ENCODE measurements around the gene TNFAIP3.
"Not testable (repeated sequence)": the region's sequence is repeated elsewhere in the genome, so short reads cannot be mapped to it uniquely, and the experiment has no call there.

The TNFAIP3 gene

DNA sequence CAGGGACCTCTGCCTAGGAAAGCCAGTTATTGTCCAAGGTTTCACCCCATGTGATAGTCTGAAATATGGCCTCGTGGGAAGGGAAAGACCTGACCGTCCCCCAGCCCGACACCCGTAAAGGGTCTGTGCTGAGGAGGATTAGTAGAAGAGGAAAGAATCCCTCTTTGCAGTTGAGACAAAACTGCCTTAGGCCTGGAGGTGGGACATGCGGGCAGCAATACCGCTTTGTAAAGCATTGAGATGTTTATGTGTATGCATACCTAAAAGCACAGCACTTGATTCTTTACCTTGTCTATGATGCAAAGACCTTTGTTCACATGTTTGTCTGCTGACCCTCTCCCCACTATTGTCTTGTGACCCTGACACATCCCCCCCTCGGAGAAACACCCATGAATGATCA is 22.3 kb upstream of the TNFAIP3 start:
- DNase-seq, ATAC-seq: not testable (repeated sequence)

DNA sequence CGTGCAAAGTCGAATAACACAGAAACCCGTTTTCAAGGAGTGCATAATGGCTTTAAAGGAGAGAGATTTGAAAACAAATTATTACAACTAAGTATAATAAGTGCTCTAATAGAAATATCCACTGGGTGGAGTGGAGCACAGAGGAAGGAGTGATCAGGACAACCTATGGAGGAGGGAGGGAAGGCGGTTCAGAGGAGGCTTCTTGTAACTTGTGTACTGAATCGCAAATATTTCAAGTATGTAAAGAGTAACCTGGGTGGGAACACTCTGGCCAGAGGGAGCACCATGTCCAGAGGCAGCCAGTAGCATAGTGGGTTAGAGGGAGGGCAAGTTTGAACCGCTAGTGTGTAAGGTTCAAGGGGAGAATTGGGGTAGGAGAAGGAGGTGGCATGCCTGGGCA is 21.6 kb upstream of the TNFAIP3 start:
- no peak for DNase-seq
- no peak for ATAC-seq

DNA sequence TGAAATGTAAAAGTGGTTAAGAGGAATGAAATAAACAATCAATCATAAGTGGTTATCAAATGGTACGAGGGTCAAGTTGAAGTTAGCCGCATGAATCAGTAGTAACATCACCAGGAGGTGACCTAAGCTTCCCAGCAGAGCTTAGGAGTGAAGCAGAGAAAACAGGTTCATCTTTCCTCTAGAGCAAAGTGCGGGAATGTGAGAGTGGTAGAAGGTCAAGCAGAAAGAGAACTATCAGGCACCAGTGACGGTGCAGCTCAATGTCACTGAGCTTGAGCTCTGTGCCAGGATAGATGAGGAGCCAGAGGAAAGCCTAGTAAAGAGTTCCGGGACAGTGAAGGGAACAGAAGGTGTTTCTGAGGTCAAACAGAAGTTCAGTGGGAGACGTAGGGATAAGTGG is 20.8 kb upstream of the TNFAIP3 start:
- DNase-seq (no peak), ATAC-seq (no peak)

DNA sequence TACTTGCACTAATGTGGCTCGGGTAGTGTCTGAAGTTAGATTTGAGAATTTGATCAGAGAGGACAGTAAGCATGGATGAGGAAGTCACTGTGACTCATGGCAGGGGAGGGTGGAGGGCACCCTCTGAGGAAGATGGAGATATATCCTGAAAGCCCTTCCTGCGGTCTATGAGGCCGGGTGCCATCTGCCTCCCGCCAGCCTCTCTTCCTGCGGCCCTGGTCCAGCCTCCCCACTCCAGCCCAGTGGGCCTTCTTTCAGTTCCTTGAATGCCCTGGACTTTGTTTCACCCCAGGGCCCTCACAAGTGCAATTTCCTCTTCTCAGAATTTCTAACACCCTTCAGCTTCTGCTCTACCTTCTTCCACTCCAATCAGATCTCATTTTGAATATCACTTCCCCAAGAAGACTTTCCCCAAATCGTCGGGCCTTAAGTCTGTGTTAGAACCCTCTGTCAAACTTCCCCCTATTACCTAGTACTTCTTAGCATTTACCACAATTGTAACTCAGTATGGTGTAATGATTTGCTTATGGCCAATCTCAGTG is 20.2 kb upstream of the TNFAIP3 start:
- ATAC-seq (peak; percentile 8), DNase-seq (peak; percentile 22)

DNA sequence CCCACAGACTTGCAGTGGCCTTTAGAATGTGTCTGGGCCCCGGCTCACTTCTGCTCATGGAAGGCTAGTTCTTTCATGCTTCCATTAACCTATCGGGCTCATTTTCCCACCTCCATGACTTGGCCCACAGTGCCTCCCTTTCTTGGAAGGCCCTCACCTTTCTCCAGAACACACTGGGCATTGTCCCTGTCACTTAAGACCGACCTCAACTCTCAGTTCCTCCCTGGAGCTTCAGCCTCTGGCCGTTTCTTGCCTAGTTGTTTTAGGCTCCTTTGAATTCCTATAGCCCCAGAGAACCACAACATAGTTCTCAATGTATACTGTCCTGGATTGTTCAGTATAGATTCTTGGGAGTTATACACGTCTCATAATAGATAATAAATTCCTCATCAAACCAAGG is 19.3 kb upstream of the TNFAIP3 start:
- ATAC-seq (no peak), DNase-seq (no peak)

DNA sequence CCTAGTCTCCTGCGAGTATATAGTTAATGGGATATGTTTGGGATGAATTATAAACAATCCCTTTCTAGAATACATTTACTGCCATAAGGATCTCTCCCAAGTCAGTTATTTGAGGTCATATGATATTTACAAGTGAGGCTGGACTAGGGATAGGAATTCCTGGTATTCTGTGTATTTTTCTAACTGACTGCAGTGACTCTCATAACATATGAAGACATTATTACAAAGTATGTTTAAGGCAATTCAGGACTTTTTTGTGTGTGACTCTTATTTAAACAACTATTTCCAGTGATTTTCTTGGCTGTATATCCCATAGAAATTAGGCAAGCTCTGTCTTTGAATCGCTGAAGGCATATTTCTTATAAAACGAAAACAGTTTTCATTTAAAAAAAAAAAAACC is 18.4 kb upstream of the TNFAIP3 start:
- DNase-seq = no peak
- ATAC-seq = no peak

DNA sequence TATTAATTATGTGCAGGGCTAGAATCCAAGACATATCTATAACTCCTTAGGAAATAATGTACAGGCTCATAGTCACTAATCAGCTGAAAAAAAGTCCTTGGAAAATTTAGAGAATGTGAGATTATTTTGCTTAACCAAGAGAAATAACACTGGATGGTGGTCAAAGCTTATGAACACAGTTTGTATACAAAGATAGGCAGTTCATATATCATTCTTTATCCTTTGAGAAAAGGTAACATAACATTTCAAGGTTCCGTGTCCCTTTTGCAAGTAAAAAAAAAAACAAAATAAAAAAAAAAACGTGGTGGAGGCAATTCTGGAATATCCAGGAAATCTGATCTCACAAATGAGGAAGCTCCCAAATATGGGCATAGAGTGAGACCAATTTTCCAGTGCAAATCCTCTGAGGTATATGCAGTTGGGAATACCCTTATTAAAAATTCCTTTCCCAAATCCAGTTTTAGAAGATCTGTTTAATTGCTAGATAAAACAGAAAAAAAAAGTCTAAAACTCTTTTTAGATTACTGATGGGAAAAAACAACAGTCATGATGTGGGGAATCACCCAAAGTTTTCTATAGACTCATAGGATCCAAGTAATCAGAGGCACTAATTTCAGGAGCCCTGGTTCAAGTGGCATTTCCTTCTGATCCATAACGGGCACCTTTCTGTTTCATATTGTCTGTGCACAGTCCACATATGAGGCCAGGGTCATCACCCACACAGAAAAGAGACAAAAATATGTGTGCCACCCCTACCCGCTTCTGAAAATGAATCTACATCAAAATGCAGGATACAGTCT is 17.7 kb upstream of the TNFAIP3 start:
- DNase-seq (peak; percentile 28), ATAC-seq (peak; percentile 88)

DNA sequence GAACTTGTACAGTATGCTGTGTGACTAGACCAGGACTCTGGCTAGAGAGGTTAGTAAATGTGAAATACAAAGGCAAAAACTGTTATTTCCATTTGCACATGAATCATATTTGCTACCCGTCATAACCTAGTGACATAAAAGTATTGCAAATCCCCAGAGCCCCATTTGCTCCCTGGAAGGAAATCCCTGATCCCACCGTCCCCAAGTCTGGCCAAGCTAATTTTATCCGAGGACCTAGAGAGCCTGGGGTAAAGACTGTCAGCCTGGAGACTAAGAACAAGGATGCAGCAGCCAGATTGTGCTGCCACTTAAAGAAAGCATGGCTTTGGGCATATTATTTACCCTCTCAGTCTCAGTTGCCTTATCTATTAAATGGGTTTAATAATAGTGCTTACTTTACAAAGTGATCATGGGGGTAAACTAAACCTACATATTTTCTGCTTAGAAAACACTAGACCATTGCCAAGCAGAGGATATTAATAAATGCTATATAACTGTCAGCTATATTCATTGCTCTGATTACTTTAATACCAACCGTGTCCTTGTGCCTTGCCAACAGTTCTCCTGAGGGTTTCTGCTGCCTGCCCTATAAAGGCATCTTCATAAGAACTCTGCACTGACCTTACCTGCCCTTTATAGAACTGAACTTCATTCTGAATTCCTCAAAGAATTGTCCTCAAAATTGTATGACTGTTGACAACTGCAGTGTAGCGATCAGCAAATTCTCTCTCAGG is 16.9 kb upstream of the TNFAIP3 start:
- DNase-seq (peak; percentile 12), ATAC-seq (no peak)

DNA sequence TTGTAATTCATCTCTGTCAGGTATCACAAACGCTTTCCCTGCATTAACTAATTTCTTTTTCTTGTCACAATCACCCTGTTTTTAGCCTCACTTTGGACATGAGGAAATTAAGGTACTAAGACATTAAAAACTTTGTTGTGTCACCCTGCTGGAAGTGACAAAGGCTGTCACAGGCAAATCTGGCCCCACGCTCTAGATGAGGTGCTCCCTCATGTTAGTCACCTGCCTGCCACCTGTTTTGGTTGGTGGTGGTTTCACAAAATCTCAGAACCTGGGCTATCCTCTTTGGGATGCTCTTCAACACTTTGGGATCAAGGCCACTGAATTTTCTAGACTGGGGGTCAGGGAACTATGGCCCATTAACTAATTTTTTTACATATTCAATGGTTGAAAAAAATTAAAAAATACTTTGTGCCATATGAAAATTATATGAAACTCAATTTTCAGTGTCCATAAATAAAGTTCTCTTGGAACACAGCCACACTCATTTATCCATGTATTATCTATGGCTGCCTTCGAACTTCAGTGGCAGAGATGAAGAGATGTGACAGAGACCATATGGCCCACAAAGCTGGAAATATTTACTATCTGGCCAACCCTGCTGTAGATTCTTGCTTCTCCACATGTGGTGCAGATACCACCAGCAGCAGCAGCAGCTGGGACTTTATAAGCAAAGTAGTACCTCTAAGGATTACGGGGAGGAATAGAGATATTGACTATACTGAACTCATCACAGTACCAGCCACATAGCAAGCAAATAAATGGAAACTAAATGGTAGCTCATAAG is 16.1 kb upstream of the TNFAIP3 start:
- ATAC-seq (peak; percentile 10), DNase-seq (peak; percentile 32)

DNA sequence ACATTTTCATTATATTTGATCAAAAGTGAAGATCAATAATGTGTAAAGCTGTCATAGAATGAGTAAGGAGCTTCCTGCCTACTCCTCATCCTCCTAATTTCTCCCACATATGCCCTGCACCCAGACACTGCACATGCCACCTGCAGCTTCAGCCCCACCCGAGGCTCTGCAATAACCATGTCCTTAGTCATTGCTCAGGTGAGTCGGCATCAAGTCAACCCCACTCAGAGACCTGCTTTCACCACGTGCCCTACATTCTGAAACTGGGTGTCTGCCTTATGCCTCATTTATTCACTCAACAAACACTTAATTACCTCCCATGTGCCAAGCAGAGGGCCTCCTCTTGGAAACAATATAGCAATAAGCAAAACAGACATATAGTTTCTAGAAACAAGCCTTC is 15.4 kb upstream of the TNFAIP3 start:
- DNase-seq = peak; percentile 40
- peak; percentile 67 for ATAC-seq

DNA sequence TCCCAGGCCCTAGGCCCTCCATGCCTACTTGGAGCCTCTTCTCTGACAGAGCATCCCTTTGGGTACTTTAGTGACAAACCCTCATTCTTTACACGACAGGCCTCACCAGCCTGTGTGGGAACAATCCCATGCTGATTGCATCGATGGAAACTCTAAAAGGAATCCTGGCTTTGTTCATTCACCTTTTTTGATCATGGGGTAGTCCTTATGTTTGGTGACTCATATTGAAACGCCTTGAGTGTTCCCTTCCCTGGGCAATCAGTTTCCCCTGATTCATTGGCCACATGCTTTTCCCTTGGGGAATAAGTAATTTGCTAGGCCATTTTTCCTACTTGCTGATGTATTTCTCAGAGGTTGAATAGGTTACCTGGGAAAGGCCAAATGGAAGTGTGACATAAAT is 14.7 kb upstream of the TNFAIP3 start:
- ATAC-seq (no peak), DNase-seq (no peak)

DNA sequence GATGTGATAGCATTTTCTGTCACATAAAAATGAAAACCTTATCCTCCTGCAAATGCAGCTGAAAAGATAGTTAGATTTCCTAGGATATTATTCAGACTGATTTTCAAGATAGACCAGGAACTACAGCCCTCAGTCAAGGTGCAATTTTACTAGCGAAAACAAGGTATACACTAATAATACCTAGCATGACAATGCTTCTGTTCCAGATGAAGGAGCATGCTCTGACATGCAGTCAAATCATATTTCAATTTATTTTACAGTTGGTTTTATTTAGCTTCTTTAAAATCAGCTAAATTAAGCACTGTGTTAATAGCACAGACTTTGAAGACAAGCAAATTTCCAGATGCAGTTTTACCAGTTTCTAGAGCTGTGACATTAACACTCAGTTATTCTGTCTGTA is 14.2 kb upstream of the TNFAIP3 start:
- no peak for DNase-seq
- no peak for ATAC-seq

DNA sequence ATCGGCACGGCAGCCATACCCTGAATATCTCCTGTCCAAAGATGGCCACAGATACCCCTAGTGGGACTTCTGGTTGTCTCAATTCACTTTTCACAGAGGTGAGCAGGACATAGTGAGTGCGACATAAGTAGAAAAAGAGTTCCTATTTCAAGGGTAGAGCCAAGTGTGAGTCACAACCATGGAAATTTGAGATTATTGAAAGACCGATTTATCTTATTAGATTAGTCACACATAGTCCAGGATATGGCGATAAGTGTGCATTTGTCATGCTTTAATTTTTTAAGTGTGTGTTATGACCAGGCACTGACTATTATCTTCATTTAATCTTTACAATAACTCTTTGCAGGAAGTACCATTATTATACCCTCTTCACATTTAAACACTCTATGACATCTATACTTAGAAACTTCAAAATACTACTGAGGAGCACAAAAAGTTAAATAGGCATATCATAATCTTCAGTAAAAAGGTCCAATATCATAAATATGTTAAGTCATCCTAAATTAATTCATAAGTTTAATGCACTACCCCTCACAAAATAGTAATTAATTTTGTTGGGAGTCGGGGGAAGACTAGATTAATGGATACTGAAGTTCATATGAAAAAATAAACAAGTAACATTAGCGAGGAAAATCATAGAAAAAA is 13.4 kb upstream of the TNFAIP3 start:
- no peak for DNase-seq
- no peak for ATAC-seq

DNA sequence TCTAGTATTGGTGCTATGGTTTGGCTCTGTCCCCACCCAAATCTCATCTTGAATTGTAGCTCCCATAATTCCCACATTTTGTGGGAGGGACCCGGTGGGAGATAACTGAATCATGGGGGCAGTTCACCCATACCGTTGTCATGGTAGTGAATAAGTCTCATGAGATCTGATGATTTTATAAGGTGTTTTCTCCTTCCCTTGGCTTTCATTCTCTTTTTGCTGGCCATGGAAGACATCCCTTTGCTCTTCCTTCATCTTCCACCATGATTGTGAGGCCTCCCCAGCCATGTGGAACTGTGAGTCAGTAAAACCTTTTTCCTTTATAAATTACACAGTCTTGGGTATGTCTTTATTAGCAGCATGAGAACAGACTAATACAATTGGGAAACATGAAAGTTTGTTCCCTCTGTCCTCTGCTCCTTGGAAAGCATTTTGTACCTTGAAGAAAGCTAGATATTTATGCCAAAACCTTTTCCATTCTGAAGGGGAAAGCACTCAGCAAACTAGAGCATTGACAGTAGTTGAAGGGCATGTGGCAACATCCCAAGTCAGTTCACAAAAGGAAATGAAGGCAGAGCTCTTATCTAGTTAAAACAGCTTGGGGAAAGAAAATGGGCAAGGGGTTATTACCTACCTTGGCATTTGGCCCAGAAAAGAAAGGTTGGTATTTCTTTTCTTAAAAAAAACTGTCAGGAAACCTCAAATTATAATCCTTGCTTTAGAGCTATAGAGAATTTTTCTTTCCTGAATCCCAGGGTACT is 10.7 kb upstream of the TNFAIP3 start:
- ATAC-seq (no peak), DNase-seq (no peak)

DNA sequence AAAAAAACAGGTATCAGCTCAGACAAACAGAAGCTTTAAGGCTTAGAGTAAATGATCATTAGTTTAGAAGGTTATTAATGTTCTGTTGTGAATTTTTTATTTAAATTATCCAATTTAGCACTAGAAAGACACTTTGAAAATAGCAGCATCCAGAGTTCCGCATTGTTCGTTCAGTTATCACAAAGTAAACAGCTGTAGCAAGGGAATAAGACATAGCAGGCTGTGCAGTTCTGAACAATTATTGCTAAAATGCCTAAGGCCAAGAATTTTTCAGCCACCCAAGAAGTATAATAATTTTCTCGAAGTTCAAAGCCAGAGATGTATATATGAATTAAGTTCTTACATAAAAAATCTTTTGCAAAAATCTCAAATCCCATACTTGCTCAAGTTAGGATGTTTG is 8.0 kb upstream of the TNFAIP3 start:
- ATAC-seq (no peak), DNase-seq (no peak)

DNA sequence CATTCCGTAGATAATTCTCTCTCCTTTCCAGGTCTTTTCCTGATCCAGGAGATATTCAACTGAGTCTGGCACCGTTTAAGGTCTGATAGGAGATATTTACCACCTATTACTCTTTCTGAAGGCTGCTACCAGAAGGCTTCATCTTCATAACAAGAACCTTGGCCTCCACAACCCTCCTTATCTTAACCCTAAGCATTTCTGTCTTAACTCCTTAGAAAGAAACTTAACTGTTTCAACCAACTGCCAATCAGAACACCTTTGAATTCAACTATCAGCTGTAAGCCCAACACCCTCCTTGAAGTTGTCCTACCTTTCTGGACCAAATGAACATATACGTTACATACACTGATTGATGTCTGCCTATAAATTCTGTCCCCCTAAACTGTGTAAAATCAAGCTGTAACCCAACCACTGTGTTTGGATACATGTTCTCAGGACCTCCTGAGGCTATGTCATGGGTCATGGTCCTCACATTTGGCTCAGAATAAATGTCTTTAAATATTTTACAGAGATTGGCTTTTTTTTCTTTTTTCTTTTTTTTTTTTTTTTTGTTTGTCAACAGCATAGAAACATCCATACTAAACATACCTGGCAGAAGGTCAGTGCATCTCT is 6.6 kb upstream of the TNFAIP3 start:
- no peak for DNase-seq
- no peak for ATAC-seq

DNA sequence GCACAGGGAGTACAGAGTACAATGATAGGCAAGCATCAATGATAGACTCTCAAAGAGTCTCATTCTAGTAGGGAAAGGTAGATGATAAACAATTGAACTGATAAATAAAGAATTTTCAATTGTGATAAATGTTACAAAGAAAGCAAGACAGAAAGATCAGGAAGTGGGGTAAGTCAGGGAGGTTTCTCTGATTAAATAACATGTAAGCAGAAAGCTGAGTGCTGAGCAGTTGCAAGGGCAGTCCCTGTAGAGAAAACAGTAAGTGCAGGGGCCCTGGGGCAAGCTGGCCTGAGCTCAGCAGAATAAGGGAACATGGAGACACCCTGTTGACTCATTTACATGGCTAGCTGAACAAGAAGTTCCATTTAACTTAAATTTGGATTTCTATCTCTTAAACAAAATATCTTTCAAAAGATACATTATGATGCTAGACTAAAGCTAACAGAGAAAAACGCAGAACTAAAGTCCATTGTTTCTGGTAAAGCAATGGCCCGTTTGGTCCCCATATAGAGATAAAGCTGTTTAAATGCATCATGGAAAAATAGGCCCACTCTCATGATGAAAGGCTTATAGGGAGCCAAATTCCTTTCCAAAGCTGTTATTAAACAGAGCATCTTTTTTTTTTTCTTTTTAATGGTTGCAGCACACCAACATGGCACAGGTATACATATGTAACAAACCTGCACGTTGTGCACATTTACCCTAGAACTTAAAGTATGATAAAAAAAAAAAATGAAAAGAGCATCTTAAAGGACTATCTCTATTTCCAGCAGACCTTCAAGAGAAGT is 5.3 kb upstream of the TNFAIP3 start:
- no peak for ATAC-seq

DNA sequence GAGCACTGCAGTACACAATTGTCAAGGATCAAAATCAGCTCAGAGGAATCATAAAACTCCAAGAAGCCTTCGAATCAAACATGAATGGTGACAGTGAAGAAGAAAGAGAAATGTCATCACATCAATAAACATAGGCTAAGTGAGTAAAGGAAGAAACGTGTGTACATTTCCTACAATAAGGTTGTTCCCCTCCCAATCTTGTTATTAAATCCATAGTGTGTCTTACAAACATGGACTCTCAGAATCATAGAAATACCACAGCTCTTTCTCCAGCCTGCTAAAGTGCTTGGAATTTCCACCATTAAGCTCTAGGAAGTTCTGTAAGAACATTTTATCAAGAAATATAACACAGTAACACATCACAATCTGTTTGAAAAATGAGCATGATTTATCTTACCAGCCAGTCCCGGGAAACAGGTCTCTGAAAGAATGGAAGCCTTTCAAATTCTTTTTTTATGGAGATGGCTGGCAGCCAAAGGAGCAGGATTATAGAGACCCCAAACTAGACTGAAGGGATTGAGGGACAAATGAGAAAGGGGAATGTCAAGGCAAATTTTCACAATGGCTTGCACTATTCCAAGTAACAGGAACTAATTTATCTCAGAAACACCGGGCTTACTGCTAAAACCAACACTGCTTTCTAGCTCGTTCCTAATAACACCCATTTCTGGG is 4.5 kb upstream of the TNFAIP3 start:
- ATAC-seq = no peak
- no peak for DNase-seq

More for the DNA sequence above, 5.3 kb upstream of the TNFAIP3 start:
- DNase-seq = peak; percentile 23

DNA sequence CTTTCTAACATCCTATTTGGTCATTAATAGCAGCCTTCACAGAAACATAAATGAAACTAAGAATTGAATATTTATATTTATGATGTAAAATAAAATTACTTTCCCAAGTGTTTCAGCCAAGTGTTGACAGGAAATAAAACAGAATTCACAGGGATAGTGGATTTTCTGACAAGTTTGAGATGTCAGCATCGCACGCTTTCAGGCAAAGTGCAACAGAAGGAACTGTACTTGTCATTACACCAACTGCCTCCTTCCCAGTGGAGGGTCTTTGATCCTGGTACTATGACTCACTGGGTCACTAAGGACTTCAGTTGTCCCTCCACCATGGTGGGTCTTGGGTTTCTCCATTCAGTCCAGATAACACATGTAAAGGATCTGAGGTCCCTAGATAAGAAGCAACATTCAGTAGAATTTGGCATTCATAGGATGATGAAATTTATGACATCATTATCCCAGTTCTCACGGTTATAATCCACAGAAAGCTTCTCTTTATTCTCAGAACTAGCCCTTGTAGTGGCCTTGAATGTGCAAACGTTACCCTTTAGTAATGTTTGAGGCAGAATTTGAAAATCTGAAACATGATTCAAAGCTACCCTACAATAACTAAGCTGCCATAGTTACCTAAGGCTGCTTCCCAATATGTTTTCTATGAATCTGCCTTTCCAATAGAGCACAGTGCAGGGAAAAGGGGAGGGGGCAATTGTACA is 3.8 kb upstream of the TNFAIP3 start:
- ATAC-seq (no peak), DNase-seq (no peak)

Data from stimulated activated naive CD8-positive, alpha-beta T cell treated with anti-CD3 and anti-CD28 coated beads, Interleukin-15, Interleukin-2, amounts not matched to agents 100 U/mL and 50 U/mL, for 24 hours (primary cell).